ENCODE measurements around the gene ZNF70. TPM values are rescaled to one million over a fixed set of nuclear protein-coding genes. Genes with fewer than 3 reads are reported as not detected.

The ZNF70 gene
- total and polyA plus RNA-seq, 2 of the 13 experiments (the other 11 are each of a cell fraction or from before 2014, with no cell fraction given): 0.62 to 3.6 TPM

- H3K27ac ChIP-seq (ENCODE audit: extremely low read length, insufficient read depth, low read length): no peak overlapping the region
- no peak overlapping the region for H3K9ac ChIP-seq (ENCODE audit: insufficient read depth, low read depth, low read length)
- peaks cover 43% of the 10 kb centered on the region for H3K79me2 ChIP-seq (ENCODE audit: insufficient read depth, low read length)
- in situ Hi-C loops (cut with HindIII; ENCODE audit: extremely low pct_ligation_motif_present, low pct_unique_long_range_greater_than_20kb): no loop called here
- 100% methylated on average over 1 of the region's 8 CpGs for WGBS (ENCODE audit: low lambda C conversion rate)
- H3K4me2 ChIP-seq (ENCODE audit: low read depth, low read length): no peak overlapping the region
- H3K4me3 ChIP-seq (replicated peaks in 1 of 3; ENCODE audit: insufficient read depth in 1 of 3, low read depth in 2 of 3, low read length in 3 of 3): no peak overlapping the region
- ChIA-PET POLR2A (interaction anchor here (1.4 kb wide), 1 partner anchor 19 kb away, joined by 5 read pairs; no protein-coding TSS in a partner anchor), CTCF (ENCODE audit: low intra/inter-chr PET ratio, low total read pairs) (no interaction called here)
- intact Hi-C loops (cut with micrococcal nuclease; ENCODE audit: unreplicated experiment): no loop called here
- H2AFZ ChIP-seq (ENCODE audit: low read length): no peak overlapping the region
- peaks cover 20 to 55% of the 10 kb centered on the region in 2 experiments for H3K36me3 ChIP-seq (replicated peaks in 1 of 2; ENCODE audit: control insufficient read depth in 1 of 2, insufficient read depth in 2 of 2, low read length in 2 of 2)
- H3K27me3 ChIP-seq (ENCODE audit: control insufficient read depth in 1 of 2, insufficient read depth in 2 of 2, low read length in 2 of 2): no peaks in the 10 kb centered on the region
- TF ChIP-seq ZNF20 (CRISPR knock-in tag; IDR thresholded peaks at IDR 0.05) (no peak), ZBTB33 (CRISPR knock-in tag; IDR thresholded peaks at IDR 0.05) (peak; percentile 99)
- no peak for ATAC-seq
- FAIRE-seq: no peak
- H3K4me1 ChIP-seq (ENCODE audit: insufficient read depth, low read length): peaks cover 19% of the 10 kb centered on the region
- H4K20me1 ChIP-seq (ENCODE audit: insufficient read depth, low read length): peaks cover 16% of the 10 kb centered on the region; the same call in 1 of the 2 replicates
- no peaks in the 10 kb centered on the region for H3K9me3 ChIP-seq (ENCODE audit: low read length)
- no TSS peak for BruUV-seq (replicated peaks)
- no peak for DNase-seq (ENCODE audit: low spot score)
These were observed 42.4 kb upstream of the ZNF70 start for GRCh38 chr22:23793326-23793725.

- peaks cover 54% of the 10 kb centered on the region for H3K79me2 ChIP-seq (ENCODE audit: insufficient read depth, low read length)
- DNase-seq (ENCODE audit: low spot score) (no peak), ATAC-seq (no peak), FAIRE-seq (no peak)
- H3K4me1 ChIP-seq (ENCODE audit: insufficient read depth, low read length): peaks cover 27% of the 10 kb centered on the region
- no peak overlapping the region for H3K27ac ChIP-seq (ENCODE audit: extremely low read length, insufficient read depth, low read length)
- BruUV-seq (replicated peaks): no TSS peak
- no peak overlapping the region for H3K9ac ChIP-seq (ENCODE audit: insufficient read depth, low read depth, low read length)
- no peak overlapping the region for H3K4me3 ChIP-seq (replicated peaks in 1 of 3; ENCODE audit: insufficient read depth in 1 of 3, low read depth in 2 of 3, low read length in 3 of 3)
- H2AFZ ChIP-seq (ENCODE audit: low read length): no peak overlapping the region
- no peaks in the 10 kb centered on the region for H3K9me3 ChIP-seq (ENCODE audit: low read length)
- no peak overlapping the region for H3K4me2 ChIP-seq (ENCODE audit: low read depth, low read length)
- no peaks in the 10 kb centered on the region for H3K27me3 ChIP-seq (ENCODE audit: control insufficient read depth in 1 of 2, insufficient read depth in 2 of 2, low read length in 2 of 2)
- CTCF ChIA-PET (ENCODE audit: low intra/inter-chr PET ratio, low total read pairs): no interaction called here
- H3K36me3 ChIP-seq (replicated peaks in 1 of 2; ENCODE audit: control insufficient read depth in 1 of 2, insufficient read depth in 2 of 2, low read length in 2 of 2): peaks cover 14 to 48% of the 10 kb centered on the region in 2 experiments
- in situ Hi-C loops (cut with HindIII; ENCODE audit: extremely low pct_ligation_motif_present, low pct_unique_long_range_greater_than_20kb): no loop called here
- TF ChIP-seq SP2 (CRISPR knock-in tag; IDR thresholded peaks at IDR 0.05) (no peak), RBFOX2 (IDR thresholded peaks at IDR 0.05; ENCODE audit: low read depth, low read length) (0 out of 2 replicates have a peak, but pooled peaks have one; percentile 22), ZNF180 (CRISPR knock-in tag; IDR thresholded peaks at IDR 0.05; ENCODE audit: borderline replicate concordance, low read depth) (no peak), ZNF891 (CRISPR knock-in tag; IDR thresholded peaks at IDR 0.05) (0 out of 2 replicates have a peak, but pooled peaks have one; percentile 37)
- POLR2A ChIA-PET: interaction anchor here (1.4 kb wide), 1 partner anchor 18 kb away, joined by 5 read pairs; no protein-coding TSS in a partner anchor
- intact Hi-C loops (cut with micrococcal nuclease; ENCODE audit: unreplicated experiment): no loop called here
- H4K20me1 ChIP-seq (ENCODE audit: insufficient read depth, low read length): peaks cover 23% of the 10 kb centered on the region
- WGBS (ENCODE audit: low lambda C conversion rate): 98% methylated on average over 18 of the region's 25 CpGs
These were observed 41.1 kb upstream of the ZNF70 start for GRCh38 chr22:23791738-23792645.
